GM19395 (cell line): ENCODE results near the gene SSX2IP.
"Not testable (repeated sequence)": the region's sequence is repeated elsewhere in the genome, so short reads cannot be mapped to it uniquely, and the experiment has no call there.

Source experiments
- ATAC-seq: cut with Tn5 transposase; IDR thresholded peaks from one replicate; pipeline ENCODE4 v1.9.1; 2021; ENCODE audit warnings: mild to moderate bottlenecking, moderate library complexity; ENCODE audit not compliant: unreplicated experiment

Gene SSX2IP

DNA sequence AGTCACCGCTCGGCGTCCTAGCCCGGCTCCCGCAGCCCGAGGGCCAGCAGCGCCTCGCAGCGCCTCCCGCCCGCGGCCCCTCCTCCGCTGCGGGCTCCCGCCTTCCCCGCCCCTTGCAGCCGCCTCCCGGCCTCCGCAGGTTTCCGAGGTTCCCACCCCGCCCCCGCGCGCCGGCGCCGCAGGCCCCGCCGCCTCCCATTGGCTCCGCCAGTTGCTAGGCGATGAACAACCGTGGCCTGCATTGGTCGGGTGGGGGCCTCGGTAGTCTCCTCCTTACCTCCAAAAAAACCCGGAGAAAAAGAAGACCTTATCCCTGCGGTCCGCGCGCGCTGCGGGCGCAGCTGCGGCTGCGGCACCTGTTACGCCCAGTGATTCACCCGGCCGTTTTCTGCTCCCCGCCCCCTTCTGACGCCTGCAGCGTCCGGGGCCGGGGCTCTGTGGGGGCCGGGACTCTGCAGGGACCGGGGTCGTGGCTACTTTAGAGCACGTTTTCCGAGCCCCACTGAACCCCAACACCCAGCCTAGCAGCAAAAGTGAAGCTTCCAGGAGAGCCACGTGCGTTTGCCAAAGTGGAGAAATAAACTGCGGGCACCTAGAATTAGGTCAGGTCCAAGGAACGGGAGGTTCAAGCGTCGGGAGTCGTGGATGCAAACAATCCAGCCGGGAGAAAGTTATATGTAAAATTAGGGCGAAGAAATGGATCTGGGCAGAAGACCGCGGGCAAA, at the start of gene SSX2IP:
Gene SSX2IP, minus strand, starts transcription at position 65 of the 725 bp plus-strand sequence. CDS start 19,242 bp downstream, outside the sequence.
- ATAC-seq, result peak; percentile 88

DNA sequence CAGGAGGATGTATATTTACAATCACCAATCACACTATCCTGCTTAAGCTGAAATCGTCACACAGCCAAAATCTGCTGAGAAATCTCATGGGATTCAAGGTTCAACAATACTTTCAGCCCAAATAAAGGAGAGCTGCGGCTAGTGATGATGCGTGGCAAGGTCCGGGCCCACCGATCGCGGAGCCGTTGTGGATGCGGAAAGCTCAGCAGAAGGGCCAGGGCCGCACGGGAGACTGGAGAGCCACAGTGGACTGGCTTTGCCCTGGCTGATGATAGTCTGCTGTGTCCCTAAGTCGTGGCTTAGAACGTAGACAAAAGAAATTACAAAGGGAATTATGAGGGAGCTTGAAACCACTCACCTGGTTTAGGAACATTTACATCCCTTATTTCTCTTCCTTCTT, 48.0 kb upstream of the SSX2IP start:
- ATAC-seq, result no peak

- no peak for ATAC-seq
Observed at GRCh38 chr1:84737590-84737989, 47.3 kb upstream of the SSX2IP start.

GRCh38 chr1:84736944-84737343, 46.7 kb upstream of the SSX2IP start:
- ATAC-seq, result no peak

- no peak for ATAC-seq
Observed at GRCh38 chr1:84736445-84736844, 46.2 kb upstream of the SSX2IP start.

DNA sequence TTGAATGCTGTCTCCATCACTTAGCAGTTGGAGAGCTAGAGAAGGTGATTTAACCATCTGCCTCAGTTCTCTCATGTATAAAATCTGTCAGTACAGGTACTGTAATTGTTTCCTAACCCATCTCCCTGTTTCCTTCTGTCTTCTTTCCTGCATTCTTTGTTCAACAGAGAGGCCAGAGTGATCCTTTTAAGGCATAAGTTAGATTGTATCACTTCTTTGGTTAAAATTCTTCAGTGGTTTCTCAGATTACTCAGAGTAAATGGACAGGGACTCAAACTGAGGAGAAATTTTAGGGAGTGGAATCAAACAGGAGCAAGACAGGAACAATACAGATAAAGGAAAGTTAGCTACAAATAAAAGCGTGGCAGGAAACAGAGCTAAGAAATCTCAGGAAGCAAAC, 45.2 kb upstream of the SSX2IP start:
- no peak for ATAC-seq

GRCh38 chr1:84732520-84732919, 42.3 kb upstream of the SSX2IP start:
- ATAC-seq, result no peak

- no peak for ATAC-seq
Observed at GRCh38 chr1:84731519-84731918, 41.3 kb upstream of the SSX2IP start.

- ATAC-seq, result not testable (repeated sequence)
Observed at GRCh38 chr1:84727711-84728110, 37.5 kb upstream of the SSX2IP start.

- ATAC-seq, result no peak
Observed at GRCh38 chr1:84726593-84727499, 36.6 kb upstream of the SSX2IP start.

DNA sequence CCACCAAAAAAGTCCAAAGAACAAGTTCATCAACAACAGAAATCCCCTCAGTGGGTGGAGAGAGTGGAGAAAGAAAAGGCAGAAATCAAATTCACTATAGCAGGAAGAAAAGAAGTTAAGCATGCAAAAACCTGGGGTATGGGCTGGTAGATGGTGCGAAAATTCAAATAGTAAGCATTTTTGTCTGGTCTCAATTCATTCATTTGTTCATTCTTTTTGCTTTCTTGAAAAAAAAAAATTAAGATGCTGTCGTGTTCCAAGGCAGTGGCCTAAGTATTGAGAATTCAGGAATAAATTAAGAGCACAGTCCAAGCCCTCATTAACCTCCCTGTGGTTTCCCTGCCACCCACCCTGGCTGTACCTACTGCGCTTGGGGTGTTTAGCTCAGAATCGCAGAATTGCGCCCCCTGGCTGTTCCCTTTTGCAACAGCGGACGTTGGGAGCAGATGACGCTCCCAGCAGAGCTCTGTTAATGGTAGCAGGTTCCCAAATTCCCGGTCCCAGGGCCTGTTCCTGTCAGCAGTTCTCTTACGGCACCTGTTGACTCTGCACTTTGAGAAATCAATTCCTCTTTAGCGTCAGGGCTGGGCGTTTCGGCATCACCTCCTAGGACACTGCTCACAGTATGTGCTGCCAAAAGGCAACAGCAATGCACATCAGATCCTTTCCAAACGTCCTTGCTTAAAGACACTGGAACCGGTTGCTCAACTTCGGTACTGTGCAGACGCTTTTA, 34.0 kb upstream of the SSX2IP start:
- no peak for ATAC-seq

- no peak for ATAC-seq
Observed at GRCh38 chr1:84722794-84723193, 32.5 kb upstream of the SSX2IP start.

- ATAC-seq, result not testable (repeated sequence)
Observed at GRCh38 chr1:84721872-84722271, 31.6 kb upstream of the SSX2IP start.

- ATAC-seq, result no peak
Observed at GRCh38 chr1:84721152-84721551, 30.9 kb upstream of the SSX2IP start.

GRCh38 chr1:84720221-84720780, 30.0 kb upstream of the SSX2IP start:
- peak; percentile 63 for ATAC-seq

GRCh38 chr1:84719543-84720217, 29.4 kb upstream of the SSX2IP start:
- no peak for ATAC-seq

DNA sequence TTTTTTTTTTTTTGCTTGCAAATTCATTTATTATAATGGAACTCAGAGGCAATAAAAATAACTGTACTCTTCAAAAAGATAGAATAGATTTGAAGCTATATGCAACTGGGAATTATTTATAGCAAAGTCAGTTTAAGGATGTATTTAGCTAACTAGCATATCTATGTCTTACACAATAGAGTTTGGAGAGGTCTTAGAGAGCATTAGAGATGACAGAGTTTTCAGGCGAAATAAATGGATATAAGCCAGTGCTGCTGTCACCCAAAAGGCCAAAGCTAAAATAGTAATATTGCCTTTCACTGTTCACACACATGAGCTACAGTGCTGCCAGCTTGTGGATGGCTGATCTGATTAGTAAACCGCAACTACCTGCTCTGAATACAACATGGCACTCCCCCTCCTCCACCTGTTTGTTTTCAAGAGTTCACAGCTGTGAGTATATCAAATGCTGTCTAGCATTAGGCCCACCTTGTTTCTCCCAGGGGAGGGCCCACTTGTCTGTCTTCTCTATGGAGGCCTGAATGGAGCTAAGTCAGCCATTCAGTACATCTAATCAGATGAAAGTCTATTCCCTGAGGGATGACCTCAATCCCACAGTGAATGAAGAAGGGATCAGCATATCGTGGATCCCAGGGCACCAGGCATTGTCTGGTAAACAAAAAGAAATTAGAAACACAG, 25.2 kb upstream of the SSX2IP start:
- ATAC-seq, result no peak

- ATAC-seq, result no peak
Observed at GRCh38 chr1:84712276-84712874, 22.1 kb upstream of the SSX2IP start.

GRCh38 chr1:84711869-84712268, 21.6 kb upstream of the SSX2IP start:
- ATAC-seq, result no peak
